ENCODE measurements around the gene MAN2A2. TPM values are rescaled to one million over a fixed set of nuclear protein-coding genes. Genes with fewer than 3 reads are reported as not detected.
"Not testable (repeated sequence)": the region's sequence is repeated elsewhere in the genome, so short reads cannot be mapped to it uniquely, and the experiment has no call there.

Gene MAN2A2
- total RNA-seq, 1 donor from 2014 or later, result 73.3 TPM

DNA sequence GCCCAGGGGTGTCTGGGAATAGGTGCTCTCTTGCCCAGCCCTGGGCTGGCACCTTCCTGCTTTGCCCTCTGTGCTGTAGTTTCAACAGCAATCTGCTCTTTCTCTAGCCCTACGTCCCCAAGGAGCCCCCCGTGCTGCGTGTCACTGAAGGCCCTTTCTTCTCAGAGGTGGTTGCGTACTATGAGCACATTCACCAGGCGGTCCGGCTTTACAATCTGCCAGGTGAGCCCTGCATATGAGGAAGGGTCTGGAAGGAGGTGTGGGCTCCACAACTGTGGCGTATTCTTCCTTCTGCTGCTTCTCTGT, 9.6 kb downstream of the MAN2A2 start:
- intact Hi-C loops (cut with DNase I), result no loop called here
- no peak for DNase-seq (ENCODE audit: low spot score)

DNA sequence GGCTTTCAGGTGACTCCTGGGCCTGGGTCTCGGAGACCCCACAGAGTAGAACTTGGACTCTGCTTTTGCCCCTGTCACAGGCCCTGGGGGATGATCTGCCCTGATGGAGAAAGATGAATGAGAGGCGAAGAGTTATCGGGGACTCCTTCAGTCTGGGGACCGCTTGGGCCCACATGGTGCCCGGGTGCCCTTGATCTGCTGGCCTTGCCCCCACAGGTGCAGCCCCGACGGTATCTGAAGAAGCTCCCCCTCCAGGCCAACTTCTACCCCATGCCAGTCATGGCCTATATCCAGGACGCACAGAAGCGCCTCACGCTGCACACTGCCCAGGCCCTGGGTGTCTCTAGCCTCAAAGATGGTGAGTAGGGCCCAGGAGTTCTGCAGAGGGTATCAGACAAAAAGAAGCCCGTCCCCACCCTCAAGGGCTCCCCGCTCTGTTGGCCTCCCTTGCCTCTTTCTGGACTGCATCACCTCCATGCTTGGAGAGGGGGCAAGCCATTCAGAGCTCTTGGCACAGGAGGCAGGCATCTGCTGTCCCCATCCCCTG, 10.4 kb downstream of the MAN2A2 start:
- intact Hi-C loops (cut with DNase I), result no loop called here
- no peak for DNase-seq (ENCODE audit: low spot score)

DNA sequence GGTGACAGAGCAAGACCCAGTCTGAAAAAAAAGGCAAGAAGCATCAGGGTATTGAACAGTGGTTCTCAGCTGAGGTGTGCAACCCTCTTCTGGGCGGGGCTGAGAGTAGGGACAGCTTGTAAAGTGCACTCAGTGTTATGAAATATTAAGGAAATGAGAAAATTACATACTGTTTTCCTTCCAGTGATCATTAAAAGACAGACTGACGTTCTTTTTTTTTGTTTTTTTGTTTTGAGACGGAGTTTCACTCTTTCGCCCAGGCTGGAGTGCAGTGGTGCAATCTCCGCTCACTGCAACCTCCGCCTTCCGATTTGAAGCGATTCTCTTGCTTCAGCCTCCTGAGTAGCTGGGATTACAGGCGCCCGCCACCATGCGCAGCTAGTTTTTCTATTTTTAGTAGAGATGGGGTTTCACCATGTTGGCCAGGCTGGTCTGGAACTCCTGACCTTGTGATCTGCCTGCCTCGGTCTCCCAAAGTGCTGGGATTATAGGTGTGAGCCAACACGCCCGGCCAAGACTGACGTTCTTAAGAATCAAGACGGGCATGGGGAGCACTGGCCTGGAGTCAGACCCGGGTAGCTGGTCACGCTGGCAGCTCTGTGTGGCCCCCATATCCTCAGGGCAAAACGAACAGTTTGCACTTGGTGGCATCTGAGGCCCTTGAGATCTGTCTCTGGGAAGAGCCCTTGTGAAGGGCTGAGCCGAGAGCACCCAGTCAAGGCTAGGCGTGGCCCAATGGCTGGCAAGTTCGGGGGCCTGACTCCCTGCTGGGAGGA, 11.4 kb downstream of the MAN2A2 start:
- intact Hi-C loops (cut with DNase I), result no loop called here
- DNase-seq (ENCODE audit: low spot score), result no peak

DNA sequence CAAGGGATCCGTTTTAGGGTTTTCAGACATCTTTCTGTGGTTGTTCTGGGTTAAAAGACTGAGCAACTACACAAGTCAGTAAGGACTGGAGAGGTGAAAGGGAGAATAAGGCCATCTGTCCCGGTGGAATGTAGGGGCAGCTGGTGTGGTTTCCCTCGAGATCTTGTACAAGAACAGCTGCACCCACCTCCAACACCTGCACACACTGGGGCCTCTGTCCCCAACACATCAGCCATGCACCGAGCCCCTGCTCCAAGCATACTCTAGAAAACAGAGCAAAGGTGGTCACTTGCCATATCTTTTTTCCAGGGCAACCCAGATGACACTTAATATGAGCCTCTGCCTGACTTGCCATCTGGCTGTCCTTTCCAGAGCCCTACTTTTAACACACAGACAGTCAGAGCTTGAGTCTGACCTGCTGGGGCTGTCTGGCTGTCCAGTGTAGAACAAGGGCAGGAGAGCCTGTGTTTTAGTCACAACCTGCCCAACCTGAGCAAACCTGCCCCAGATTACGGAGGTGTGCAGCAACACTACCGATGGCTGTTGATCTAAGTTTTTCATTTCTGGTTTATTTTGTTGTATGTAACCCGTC, 12.2 kb downstream of the MAN2A2 start:
- no peak for DNase-seq (ENCODE audit: low spot score)
- intact Hi-C loops (cut with DNase I), result no loop called here

DNA sequence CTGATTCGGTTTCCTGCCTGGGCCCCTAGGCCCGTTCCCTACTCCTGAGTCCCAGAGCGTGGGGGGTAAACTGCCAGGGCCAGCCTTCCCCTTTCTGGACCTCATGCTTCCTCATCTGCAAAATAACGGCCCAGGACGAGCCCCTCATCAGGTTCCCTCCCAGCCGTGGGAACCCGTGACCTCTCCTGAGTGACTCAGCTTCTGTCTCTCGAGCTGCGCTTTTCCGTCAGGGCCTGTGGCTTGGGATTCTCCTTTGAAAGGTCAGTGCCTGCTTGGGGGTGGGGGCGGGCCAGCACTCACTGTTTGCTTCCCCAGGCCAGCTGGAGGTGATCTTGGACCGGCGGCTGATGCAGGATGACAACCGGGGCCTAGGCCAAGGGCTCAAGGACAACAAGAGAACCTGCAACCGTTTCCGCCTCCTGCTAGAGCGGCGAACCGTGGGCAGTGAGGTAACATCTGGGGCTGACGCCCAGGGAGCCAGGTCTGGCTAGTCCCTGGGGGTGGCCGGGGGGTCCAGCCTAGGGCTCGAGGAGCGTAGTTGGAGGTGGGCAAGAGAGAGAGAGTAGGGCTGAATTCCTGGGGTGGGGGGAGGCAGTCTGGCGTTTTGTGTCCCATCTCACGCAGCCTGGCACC, 12.8 kb downstream of the MAN2A2 start:
- DNase-seq (ENCODE audit: low spot score), result peak; percentile 93
- intact Hi-C loops (cut with DNase I), result no loop called here

DNA sequence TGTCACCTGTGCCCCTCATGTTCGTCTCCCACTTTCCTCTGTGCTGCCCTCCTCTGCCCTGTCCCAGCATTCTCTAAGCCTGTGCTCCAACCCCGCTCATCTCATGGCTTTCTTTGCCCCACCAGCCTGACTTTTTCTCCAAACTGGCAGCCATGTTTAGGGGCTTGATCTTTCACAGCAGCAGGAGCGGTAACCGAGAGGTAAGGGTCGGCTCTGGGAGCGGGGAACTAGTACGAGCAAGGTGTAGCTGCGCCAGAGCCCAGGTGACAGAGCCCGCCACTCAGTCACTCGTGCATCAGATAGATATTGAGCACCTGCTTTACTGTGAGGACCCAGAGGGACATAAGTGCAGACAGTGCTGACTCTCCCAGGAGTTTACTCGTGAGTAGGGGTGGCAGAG, 13.4 kb downstream of the MAN2A2 start:
- DNase-seq (ENCODE audit: low spot score), result no peak
- intact Hi-C loops (cut with DNase I), result no loop called here

DNA sequence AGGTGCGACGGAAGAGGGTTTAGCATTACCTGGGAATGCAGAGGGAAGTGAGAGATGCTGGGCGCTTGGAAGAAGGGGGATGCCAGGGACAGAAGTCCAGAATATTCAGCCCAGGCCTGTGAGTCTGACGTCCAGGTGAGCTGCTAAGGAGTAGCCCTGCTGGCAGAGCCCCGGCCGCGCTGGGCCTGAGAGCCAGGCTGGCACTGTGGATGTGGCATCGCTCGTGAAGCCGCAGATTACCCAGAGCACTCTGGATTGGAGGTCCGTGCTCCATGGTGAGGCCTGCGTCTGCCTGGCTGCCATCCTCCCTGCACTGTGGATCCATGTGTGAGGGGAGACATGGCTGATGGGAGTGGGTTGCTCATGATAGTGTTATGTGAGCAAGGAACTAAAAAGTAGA, 14.5 kb downstream of the MAN2A2 start:
- DNase-seq (ENCODE audit: low spot score), result no peak
- intact Hi-C loops (cut with DNase I), result no loop called here

DNA sequence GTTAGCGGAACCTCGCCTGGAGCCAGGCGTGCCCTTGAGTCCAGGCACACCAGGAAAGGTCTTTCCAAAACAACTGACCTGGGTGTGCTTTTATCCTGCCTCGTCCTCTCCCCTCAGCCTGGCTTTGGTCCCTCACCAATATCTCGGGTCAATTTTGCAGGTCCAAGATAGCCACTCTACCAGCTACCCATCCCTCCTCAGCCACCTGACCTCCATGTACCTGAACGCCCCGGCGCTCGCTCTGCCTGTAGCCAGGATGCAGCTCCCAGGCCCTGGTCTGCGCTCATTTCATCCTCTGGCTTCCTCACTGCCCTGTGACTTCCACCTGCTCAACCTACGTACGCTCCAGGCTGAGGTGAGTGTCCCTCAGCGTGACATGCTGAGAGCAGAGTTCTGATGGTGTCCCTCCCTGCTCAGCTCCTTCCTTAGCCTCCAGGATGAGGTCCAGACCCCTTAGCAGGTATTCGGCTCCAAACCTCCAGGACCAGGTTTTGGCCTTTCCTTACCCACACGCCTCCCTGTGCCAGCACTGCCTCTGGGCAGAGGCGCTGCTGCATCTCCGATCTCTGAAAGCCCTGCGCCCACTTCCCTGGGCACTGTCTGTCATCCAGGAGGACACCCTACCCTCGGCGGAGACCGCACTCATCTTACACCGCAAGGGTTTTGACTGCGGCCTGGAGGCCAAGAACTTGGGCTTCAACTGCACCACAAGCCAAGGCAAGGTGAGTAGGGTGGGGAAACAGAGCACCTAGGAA, 15.1 kb downstream of the MAN2A2 start:
- intact Hi-C loops (cut with DNase I), result no loop called here
- no peak for DNase-seq (ENCODE audit: low spot score)

DNA sequence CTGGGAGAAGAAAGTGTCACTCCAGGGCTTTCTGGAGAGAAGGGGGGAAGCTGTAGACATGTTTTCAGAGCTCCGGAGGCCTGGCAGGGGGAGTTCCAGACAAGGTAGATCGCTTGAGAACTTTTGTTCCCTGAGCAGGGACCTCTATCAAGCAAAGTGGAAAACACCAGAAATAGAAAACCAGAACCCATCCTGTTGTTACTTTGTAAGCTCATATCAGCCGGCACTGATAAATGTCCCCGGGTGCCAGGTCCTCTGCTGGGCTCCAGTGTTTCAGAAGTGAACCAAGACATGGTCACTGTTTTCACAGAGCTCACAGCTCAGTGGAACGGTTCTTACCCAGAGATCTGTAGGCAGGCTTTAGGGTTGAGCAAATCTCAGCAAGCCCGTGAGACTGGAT, 15.7 kb downstream of the MAN2A2 start:
- DNase-seq (ENCODE audit: low spot score), result no peak
- intact Hi-C loops (cut with DNase I), result no loop called here

DNA sequence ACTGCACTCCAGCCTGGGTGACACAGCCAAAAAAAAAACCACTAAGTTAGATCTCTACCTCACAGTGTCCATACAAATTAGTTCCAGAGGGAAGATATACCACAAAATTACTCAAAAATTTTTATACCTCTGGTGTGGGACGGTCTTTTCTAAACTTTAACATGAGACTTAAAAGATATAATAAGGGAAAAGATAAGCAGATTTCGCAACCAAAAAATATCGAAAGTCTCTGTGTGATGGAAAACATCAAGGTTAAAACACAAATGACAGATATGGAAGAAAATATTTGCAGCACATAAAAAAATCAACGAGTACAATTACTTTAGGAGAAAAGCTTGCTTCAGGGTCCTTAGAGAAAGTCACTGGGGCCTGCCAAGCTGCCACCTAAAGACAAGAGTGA, 18.8 kb downstream of the MAN2A2 start:
- no peak for DNase-seq (ENCODE audit: low spot score)
- intact Hi-C loops (cut with DNase I), result no loop called here

DNA sequence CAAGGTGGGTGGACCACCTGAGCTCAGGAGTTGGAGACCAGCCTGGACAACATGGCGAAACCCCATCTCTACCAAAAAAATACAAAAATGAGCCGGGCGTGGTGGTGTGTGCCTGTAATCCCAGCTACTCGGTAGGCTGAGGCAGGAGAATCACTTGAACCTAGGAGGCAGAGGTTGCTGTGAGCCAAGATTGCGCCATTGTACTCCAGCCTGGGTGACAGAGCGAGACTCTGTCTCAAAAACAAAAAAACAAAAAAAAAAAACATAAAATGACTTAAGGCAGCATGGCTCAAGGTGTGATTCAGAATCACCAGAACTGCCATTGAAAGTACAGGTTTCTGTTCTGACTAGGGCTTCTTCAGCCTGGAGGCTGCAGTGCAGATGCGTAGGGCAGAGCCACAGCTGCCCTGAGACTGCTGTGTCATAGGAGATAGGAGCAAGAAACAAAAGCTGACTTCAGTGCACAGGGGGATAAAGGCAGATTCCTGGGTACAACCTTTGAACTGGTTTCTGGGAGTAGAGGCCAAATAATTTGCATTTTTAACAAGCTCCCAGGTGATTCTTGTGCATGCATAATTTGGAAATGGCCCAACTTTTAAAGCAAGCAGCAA, 19.7 kb downstream of the MAN2A2 start:
- intact Hi-C loops (cut with DNase I); DNase-seq (ENCODE audit: low spot score): not testable (repeated sequence)

DNA sequence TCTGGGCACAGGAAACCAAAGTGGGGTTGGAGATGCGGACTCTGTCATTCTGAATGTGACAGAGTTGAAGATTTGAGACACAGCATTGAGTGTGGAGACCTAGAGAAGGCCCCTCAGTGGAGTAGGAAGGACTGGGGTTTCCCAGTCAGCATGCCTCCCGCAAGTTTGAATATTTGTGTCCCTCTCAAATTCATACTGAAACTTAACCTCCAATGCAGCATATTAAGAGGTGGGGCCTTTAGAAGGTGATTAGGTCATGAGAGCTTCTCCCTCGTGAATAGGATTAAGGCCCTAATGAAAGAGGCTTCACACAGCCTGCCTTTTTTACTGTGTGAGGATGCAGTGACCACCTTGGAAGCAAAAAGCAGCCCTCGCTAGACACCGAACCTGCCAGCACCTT, 21.3 kb downstream of the MAN2A2 start:
- no peak for DNase-seq (ENCODE audit: low spot score)
- intact Hi-C loops (cut with DNase I), result no loop called here

DNA sequence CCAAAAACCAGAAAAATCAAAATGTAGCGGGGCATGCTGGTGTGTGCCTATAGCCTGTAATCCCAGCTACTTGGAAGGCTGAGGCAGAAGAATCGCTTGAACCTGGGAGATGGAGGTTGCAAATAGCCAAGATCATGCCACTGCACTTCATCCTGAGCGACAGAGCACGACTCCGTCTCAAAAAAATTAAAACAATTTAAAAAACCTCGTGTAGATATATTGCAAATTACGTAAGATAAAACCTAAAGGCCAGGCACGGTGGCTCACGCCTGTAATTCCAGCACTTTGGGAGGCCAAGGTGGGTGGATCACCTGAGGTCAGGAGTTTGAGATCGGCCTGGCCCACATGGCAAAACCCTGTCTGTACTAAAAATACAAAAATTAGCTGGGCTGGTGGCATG, 23.7 kb downstream of the MAN2A2 start:
- DNase-seq (ENCODE audit: low spot score); intact Hi-C loops (cut with DNase I): not testable (repeated sequence)

DNA sequence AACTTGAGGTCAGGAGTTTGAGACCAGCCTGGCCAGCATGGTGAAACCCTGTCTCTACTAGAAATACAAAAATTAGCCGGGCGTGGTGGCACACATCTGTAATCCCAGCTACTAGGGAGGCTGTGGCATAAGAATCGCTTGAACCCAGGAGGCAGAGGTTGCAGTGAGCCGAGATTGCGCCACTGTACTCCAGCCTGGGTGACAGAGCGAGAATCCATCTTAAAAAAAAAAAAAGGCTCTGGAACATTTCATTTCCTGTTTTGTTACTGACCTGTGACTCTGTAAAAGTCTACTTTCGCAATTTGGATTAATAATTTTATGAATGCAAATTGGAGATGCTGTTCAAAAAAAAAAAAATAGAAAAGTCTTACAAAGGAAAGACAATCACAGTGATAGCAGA, 25.0 kb downstream of the MAN2A2 start:
- intact Hi-C loops (cut with DNase I); DNase-seq (ENCODE audit: low spot score): not testable (repeated sequence)

DNA sequence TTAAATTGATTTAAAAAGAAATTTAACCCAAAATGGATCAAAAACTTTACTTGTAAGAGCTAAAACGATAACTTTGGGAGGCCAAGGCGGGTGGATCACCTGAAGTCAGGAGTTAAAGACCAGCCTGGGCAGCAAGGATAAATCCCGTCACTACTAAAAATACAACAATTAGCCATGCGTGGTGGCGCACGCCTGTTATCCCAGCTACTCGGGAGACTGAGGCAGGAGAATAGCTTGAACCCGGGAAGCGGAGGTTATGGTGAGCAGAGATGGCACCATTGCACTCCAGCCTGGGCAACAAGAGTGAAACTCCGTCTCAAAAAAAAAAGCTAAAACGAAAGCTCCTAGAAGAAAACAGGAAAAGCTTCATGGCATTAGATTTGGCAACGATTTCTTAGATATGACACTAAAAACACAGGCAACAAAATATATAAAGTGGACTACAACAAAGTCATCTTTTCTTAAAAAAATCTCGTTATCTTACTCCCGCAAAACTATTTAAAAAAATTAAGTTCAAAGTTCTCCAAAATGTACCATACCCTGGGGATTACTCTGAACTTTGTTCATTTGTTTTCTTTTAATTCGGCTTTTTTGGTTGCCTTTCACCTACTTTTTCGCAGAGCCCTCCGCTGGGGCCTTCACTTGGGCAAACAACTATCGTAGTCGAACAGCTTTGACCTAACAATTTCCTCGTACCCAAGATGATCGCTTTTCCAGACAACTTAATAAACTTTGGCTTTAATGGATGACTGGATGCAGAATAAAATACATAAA, 26.3 kb downstream of the MAN2A2 start:
- intact Hi-C loops (cut with DNase I), result loop anchor here (5.0 kb wide), 1 partner anchor 282 kb away; no protein-coding TSS in a partner anchor
- DNase-seq (ENCODE audit: low spot score), result no peak

DNA sequence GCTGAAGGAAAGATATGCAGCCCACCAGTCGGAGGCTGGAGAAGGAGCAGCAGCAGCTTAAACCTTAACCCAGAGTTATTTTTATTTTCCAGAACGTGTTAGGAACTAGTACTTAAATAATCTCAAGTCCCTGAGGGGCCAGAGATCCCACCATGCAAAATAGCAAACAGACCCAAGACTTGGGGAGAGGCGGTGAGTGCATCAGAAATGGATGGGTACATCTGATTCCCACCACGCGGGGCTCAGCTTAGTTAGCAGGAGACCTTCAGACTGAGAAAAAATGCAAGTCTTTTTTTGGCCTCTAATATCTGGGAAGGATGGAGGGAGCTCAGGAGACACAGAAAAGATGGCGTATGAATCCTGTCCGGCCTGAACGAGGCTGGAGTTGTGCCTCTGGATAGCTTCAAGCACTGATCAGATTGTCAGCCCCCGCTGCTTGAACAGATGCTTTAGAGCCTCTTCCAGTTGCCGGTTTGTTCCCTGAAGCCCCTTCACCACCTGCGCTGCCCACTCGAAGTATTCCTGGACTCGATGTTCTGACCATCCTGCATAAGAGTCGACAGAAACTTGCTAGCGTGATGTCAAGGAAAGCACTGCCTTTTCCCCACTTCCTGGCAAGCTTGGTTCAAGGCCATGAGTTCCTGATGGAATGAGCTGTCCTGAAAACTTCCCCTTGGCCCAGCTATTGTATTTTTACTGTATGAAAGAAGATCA, 27.9 kb downstream of the MAN2A2 start:
- intact Hi-C loops (cut with DNase I), result loop anchor here (5.0 kb wide), 1 partner anchor 284 kb away; no protein-coding TSS in a partner anchor
- DNase-seq (ENCODE audit: low spot score), result no peak

DNA sequence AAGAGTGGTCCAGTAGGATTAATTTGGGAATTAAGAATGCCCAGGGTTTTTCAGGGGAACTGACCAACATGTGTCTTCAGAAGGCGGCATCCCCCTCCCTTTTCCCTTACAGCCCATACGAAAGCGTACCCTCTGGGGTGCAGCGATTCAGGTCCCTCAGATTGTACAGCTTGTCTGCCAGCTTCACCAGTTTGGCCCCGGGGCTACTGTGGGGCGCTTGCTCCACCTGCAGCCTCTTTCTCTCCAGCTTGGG, 28.4 kb downstream of the MAN2A2 start:
- intact Hi-C loops (cut with DNase I), result loop anchor here (5.0 kb wide), 1 partner anchor 284 kb away; no protein-coding TSS in a partner anchor
- no peak for DNase-seq (ENCODE audit: low spot score)

DNA sequence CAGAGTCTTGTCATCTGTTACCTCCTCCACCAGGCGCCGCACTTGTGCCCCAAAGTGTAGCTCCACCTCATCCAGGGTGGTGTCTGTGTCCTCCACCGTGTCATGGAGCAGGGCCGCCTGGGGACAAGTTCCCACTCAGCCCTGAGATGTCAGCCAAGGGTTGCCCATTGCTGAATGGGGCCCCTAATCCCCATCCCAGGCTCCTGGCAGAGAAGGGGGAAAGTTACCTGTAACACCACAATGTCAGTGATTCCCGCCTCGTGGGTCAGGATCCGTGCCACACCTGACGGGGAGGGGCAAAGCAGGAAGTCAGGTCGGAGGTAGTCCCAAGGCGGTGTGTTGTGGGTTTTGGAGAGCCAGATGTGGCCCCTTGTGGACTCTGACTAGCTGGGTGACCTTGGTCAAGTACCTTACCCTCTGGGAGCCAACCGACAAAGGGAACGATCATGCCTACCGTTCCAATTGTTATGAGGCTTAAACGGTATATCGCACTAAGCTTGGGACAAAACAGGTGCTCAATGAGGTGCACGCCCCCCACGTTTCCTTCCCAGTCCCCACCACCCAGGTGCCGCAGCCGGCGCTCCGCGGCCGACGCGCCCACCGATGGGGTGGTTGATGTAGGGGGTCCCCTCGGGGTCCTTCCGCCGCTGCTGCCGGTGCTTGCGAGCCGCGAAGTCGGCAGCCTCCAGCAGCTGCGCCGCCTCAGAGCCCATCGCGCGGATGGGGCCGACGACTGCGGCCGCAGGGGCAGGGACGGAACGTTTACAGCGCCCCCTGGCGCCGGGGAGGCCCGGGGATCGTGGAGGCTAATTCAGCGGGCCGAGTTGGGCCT, 28.9 kb downstream of the MAN2A2 start, which contains the start of gene HDDC3:
TSS of gene HDDC3 (minus strand) at position 722 of the 832 bp plus-strand sequence. CDS start at position 713, 9 bp downstream.
- DNase-seq (ENCODE audit: low spot score), result peak; percentile 97
- intact Hi-C loops (cut with DNase I), result loop anchor here (1.0 to 5.0 kb wide), 2 partner anchors 30 to 285 kb away; no protein-coding TSS in a partner anchor
